HT-29 (cell line): Measurements from ENCODE around the gene TMC8. TPM values are rescaled to one million over a fixed set of nuclear protein-coding genes. Genes with fewer than 3 reads are reported as not detected.
"Not testable (repeated sequence)": the region's sequence is repeated elsewhere in the genome, so short reads cannot be mapped to it uniquely, and the experiment has no call there.

Experiments used
- DNase-seq: peaks from one replicate; pipeline ENCODE4 v3.0.0-alpha.2; 2015; ENCODE audit warnings: low spot score
- total RNA-seq: library from RNA; depleted of rRNA; stranded (reverse); fragments of >200 nt; shearing (Covaris generic); gene quantifications from 2 replicates; pipeline ENCODE4 v1.2.3, GENCODE V29; 2014

TMC8 gene
- total RNA-seq, 1 experiment from 2014 or later = 7.2 TPM

DNA sequence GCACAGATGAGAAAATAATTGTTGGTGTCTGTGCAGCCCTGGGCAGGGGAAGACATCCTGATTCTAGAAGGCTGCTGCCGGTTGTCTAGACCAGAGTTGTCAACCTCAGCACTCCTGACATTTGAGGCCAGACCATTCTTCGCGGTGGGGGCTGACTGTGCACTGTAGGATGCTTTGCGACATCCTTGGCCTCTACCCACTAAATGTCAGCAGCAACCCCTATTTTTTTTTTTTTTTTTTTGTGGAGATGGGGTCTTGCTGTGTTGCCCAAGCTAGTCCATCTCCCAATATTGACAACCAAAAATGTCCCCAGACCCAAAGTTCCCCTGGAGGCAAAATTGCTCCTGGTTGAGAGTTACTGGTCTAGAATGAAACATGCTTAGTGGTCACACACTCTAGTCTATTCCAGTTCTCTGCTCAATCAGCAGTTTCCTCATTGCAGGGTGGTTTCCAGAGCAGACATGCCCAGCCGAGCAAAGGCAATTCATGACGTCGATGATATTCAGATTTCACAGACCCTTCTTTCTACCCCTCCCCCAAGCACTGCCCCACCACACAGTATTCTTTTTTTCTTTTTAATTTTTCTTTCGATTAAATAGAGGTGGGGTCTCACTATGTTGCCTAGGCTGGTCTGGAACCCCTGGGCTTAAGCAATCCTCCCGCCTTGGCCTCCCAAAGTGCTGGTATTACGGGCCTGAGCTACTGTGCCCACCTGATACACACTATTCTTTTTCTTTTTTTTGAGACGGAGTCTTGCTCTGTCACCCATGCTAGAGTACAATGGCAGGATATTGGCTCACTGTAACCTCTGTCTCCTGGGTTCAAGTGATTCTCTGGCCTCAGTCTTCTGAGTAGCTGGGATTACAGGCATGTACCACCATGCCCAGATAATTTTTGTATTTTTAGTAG is 24.6 kb downstream of the TMC8 start:
- no peak for DNase-seq

DNA sequence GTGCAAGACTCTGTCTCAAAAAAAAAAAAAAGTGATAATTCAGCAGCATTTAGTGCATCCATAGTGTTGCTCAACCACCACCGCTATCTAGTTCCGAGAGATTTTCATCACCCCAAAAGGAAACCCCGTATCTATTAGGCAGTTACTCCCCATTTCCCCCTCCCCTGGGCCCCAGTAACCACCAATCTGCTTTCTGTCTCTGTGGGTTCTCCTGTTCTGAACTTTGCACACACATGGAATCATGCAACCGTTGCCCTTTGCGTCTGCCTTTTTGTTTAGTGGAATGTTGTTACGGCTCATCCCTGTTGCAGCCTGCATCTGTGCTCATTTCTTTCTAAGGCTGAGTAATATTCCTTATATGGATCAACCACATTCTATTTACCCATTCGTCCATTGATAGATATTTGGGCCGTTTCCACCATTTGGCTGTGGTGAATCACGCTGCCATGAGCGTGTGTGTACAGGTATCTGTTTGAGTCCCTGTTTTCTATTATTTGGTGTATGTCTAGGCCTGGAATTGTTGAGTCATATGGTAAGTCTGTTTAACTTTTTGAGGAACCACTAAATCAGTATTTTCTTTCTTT is 29.1 kb downstream of the TMC8 start:
- no peak for DNase-seq

DNA sequence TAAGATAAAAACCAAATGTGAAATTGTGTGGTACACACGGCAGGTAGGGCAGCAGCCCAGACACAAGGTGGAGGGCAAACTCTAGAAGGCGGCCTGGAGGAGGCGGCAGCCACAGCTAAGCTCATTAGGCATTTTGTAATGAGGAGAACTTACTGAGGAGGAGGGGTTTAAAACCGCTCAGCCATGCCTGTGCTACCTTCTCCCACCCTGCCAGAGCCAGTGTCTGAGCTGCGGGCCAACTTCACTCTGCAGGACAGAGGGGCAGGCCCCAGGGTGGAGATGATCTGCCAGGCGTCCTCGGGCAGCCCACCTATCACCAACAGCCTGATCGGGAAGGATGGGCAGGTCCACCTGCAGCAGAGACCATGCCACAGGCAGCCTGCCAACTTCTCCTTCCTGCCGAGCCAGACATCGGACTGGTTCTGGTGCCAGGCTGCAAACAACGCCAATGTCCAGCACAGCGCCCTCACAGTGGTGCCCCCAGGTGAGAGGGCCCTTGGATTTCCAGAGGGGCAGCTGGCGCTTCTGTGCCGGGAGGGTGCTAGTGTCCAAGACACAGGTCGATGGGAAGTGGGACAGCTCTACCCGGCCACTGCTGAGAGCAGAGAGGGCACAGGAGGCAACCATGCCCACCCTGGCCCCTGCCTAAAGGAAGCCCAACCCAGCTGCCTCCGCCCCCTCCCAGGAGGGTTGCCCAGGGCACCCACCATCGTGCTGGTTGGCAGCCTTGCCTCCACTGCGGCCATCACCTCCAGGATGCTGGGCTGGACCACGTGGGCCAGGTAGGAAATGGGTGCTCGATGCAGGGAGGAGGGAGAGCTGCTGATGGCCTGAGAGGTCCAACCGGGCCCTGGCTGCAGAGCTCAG is 33.5 kb downstream of the TMC8 start:
- DNase-seq = no peak

DNA sequence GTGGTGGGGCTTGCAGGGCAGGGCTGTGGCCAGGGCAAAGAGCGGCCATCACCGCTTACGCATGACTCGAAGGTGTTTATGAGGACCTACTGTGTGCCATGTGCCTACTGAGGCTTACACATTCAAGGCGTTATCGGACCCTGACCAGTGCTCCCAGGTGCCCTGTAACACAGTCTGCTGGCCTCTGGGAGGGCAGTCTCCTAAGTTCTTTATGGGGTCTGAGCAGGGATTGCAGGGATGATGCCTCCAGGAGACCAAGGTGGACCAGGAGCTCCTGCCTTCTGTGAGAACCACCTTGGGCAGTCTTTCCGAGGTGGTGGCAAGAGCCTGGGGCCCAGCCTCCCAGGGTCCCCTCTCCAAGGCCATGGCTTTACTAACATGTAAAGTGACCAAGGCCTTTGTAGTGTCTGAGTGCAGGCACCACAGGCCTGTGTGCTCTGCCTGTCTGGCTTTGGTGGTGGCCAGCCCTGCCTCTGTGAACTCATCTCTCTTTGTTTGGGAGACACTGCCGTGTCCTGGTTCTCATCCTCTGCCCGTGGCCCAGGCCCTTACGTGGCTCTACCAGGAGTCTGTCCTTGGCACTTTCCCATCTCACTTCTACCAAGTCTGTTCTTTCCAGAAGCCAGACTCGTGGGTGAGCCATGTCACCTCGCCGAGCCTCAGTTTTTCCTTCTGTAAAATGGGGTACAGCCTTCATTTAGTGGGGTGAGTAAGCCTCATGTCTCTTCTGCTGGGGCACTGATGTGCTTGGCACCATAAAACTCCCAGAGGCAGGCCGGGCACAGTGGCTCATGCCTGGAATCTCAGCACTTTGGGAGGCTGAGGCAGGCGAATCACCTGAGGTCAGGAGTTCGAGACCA is 34.4 kb downstream of the TMC8 start:
- DNase-seq = no peak

DNA sequence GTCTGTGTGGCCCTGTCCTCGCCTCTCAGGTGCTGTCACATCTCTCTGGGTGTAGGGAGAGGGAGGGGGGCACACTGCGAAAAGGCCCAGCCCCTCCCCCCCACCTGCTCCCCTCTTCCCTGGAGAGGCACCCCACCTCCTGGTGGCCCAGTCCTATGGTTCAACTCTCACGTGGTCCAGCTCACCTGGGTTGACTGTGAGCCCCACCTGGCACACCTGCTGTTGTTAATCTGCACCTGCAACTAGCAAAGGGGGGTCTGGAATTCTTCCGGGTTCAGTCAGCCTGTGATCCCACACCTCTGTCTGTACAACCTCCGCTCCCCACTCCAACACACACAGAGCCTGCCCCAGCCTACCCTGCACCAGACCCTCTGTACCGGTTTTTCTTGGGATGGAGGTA is 35.8 kb downstream of the TMC8 start:
- DNase-seq = no peak

DNA sequence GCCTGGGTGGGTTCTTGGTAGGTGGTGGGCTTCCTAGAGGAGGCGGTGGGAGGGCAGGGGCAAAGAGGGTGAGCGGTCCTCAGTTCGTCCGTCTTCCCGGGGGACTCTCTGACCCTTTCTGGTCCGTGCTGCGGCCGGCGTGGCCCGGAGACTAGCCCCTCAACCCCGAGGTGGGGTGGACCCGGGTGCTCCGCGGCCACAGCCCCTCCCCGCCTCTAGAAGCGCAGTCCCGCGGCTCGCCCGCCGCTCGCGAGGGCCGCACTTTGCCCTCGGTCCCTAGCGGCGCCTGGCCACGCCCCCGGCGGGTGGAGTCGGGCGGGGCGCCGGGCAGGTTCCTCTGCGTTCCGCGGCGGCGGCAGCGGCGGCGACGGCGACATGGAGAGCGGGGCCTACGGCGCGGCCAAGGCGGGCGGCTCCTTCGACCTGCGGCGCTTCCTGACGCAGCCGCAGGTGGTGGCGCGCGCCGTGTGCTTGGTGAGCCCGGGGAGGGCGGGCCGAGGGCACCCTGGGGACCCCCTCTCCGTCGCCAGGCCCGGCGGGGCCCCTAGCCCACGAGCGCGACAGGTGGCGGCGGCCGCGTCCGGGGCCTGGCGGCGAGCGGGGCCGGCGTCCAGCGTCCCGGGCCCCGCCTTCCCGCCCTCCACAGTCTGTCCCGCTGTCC is 37.8 kb downstream of the TMC8 start, which contains the start of gene SYNGR2:
Gene SYNGR2 (plus strand): TSS at position 340 of the 661 bp plus-strand sequence. CDS start 36 bp downstream, at position 376.
- DNase-seq = peak; percentile 88

DNA sequence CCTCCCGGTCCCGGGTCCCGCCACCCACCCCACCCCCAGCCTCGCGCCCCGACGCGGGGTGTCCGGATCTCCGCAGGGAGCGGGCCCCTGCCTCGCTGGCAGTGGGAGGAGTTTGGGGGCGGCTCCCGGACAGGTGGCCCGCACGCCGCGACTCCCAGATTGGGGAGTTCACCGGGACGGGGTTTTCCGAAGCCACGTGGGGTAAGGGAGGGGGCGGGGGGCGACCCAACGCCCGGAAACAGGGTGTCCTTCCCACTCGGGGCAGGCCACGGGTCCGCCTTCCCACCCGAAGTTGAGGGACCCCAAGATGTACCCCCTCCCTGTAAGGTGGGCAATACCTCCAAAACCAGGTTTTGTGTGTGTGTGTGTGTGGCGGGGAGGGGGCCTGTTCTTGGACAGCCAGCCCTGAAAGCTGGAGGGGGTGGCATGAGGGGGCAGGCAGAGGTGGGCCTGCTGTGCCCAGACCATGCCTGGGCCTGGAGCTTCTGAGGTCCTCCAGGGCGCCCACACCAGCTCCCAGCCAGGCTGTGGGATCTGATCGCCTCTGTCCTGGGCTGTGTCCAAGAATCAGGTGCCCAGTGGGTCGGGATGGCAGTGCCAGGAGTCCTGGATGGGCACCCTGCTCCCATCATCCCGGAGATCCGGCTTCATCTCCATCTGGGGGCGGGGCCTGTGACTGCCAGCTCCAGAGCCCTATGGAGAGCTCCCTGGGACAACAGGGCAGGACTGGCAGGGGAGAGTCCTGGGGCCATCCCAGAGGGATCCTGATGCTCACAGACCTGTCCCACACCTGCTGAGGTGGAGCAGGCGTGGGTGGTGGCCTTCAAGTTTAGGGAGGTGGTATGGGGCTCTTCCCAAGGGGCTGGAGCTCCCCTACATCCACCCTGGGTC is 38.6 kb downstream of the TMC8 start:
- DNase-seq = peak; percentile 82

DNA sequence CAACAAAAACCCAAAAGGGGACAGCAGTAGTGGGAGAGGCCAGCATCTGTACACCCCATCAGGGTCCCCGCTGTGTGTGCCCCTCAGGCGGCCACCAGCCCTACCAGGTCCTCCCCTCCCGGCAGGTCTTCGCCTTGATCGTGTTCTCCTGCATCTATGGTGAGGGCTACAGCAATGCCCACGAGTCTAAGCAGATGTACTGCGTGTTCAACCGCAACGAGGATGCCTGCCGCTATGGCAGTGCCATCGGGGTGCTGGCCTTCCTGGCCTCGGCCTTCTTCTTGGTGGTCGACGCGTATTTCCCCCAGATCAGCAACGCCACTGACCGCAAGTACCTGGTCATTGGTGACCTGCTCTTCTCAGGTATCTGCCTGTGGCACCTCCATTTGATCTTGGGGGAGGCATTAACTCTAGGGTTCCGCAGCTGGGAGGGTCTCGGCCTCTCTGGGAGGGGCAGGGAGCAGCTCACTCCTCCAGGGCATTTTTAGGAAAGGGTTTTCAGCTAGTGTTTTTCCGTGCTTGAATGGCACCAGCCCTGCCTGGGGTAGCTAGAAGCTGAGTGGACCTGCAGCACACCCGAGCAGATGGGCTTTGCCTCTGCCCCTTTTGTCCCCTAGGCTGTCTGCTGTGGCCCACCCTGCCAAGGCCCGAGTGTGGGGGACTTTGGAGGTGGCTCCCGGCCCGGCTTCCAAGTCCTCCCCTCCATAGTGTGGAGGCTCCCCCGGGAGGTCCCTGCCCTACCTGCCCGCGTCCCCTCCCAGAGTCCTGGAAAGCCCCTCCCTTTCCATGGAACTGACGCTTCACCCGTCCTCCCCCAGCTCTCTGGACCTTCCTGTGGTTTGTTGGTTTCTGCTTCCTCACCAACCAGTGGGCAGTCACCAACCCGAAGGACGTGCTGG is 40.4 kb downstream of the TMC8 start:
- no peak for DNase-seq

DNA sequence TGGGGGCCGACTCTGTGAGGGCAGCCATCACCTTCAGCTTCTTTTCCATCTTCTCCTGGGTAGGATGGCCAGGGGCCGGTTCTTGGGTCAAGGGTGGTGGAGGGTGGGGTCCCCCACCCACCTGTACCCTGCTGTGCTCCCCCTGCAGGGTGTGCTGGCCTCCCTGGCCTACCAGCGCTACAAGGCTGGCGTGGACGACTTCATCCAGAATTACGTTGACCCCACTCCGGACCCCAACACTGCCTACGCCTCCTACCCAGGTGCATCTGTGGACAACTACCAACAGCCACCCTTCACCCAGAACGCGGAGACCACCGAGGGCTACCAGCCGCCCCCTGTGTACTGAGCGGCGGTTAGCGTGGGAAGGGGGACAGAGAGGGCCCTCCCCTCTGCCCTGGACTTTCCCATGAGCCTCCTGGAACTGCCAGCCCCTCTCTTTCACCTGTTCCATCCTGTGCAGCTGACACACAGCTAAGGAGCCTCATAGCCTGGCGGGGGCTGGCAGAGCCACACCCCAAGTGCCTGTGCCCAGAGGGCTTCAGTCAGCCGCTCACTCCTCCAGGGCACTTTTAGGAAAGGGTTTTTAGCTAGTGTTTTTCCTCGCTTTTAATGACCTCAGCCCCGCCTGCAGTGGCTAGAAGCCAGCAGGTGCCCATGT is 41.1 kb downstream of the TMC8 start:
- not testable (repeated sequence) for DNase-seq

DNA sequence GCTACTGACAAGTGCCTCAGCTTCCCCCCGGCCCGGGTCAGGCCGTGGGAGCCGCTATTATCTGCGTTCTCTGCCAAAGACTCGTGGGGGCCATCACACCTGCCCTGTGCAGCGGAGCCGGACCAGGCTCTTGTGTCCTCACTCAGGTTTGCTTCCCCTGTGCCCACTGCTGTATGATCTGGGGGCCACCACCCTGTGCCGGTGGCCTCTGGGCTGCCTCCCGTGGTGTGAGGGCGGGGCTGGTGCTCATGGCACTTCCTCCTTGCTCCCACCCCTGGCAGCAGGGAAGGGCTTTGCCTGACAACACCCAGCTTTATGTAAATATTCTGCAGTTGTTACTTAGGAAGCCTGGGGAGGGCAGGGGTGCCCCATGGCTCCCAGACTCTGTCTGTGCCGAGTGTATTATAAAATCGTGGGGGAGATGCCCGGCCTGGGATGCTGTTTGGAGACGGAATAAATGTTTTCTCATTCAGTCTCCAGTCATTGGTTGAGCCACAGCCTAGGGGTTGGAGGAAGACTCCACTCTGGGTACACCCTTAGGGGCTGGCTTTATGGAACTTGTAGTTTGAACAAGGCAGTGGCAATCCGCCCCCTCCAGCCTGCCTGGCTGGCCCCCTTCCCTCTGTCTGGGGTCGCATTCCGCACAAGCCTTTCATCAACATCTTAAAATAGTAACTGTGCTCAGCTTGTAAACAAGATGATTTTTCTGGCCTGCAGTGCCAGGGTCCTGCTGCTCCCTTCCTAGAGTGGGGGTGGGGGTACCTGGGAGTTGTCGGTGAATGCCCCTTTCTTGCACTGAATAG is 41.9 kb downstream of the TMC8 start:
- peak; percentile 43 for DNase-seq

DNA sequence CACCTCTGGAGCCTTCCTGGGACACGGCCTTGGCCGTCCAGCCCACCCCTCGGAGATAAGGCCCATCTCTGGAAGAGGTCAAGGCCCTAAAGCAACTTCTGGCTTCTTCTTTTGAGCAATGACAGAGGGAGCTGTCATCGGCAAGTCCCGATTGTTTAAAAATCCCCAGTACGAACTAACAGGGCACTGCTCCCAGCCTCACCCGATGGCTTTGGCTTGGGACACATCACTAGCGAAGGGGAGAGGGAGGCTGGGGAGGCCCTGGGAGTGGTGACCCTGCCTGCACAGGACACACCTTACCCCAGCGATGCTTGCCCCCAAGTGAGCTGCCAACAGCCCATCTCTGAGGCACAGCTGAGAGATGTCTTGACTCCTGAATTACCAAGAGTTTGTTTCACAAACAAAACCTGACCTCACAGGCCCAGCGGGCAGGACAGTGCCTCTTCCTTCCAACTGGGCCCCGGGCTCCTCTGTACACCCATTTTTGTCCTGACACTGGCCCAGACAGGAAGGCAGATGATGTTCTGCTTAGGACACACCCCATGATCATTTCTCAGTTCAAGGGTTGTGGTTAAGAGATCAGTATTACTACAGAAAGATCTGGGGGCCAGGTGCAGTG is 42.6 kb downstream of the TMC8 start:
- DNase-seq = no peak

DNA sequence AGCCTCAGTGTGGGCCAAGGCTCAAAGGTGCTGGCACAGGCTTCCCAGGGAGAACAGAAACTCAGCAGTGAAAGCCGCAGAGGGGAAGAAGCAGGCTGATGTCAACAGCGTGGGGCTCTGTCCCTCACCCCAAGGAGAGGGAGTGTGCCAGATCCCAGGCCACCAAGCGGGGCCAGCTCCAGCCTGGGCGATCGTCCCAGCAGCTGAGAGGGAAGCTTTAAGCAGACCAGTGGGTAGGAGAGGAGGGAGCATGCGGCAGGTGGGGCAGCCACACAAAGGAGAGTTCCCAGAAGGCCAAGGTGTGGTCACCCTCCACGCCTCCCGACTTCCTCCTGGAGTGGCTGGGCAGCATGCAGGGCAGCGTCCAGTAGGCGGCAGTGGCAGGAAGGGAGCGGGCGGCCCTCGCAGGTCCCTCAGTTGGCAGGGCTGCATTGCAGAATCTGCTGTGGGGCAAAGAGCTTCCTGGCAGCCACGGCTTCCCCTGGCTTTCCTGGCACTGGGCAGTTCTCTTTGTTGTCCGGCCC is 43.8 kb downstream of the TMC8 start:
- DNase-seq = peak; percentile 93

DNA sequence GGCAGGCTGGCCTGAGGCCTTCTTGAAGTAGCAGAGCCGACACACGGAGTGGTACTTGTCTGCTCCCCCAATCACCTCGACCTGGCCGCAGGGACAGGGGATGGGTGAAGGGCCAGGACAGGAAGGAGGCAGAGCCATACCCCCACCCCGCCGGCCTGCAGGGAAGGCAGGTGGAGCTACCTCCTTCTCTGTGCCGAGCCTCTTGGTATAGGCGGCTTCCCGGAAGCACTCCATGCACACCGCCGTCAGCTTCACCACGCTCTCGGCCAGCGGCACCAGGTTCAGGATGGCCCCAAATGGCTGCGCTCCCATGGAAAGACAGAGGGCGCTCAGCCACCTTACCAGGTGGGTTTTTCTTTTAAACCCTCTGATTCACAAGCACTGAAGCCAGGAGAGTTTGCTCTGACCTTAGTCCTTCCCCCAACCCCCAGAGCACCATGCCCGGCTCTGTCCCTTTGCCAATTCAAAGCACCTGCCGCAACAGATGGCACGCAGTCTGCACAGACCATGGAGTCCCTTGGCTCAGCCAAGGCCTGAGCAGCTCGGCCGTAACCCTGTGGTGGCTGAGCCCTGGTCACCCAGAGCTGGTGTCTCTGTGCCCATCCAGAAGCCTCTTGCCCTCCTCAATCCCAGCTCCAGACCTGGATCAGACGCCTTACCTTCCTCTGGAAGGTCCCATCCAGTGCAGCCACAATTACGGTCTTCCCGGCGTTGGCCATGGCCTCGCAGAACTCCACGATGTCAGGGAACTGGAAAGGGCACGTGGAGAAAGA is 44.5 kb downstream of the TMC8 start:
- peak; percentile 81 for DNase-seq

DNA sequence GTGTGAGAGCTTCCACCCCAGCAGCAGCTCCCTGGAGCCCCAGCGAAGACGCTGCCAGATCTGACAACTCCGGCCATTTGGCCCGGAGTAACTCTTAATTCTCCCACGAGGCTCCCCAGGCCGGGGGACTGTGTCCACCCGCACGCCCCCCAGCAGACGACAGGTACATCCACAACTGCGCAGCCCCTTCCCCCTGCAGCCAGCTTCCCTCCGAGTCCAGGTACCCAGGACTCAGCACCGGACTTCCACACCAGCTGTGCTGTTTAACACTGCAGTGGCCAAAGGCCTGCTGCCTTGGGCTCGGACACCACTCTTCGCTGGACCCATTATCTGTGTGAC is 45.0 kb downstream of the TMC8 start:
- DNase-seq = no peak

DNA sequence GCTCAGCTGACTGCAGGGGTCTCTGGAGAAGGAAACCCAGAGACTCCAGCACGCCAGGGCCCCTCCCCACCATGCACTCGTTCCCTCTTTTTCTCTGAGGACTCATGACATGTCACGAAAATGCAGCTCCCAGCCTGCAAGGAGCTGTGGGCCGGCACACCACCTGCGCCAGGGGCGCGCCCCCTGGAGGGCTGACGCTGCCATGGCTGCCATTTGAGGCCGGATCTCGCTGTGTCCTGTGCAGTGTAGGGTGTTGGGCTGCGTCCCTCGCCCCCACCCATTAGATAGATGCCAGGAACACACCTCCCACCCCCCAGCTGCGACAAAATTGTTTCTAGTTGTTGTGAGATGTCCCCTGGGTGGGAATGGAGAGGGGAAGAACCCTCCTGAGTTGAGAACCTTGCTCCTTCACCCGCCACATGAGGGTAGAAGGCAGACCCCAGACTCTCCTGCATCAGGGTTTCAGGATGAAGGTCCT is 46.0 kb downstream of the TMC8 start:
- peak; percentile 71 for DNase-seq
